HG02870 (cell line): Measurements from ENCODE around the gene MAEA.
"Not testable (repeated sequence)": the region's sequence is repeated elsewhere in the genome, so short reads cannot be mapped to it uniquely, and the experiment has no call there.

Experiments used
- ATAC-seq: cut with Tn5 transposase; IDR thresholded peaks from one replicate; pipeline ENCODE4 v1.9.1; 2021; ENCODE audit warnings: mild to moderate bottlenecking, moderate library complexity; ENCODE audit not compliant: unreplicated experiment

The MAEA gene

GRCh38 chr4:1364217-1364616, 74.5 kb downstream of the MAEA start:
- no peak for ATAC-seq

- ATAC-seq, result no peak
These were observed 75.1 kb downstream of the MAEA start for GRCh38 chr4:1364748-1365147.

- ATAC-seq, result no peak
These were observed 75.8 kb downstream of the MAEA start for GRCh38 chr4:1365271-1366178.

GRCh38 chr4:1366371-1367229, 76.9 kb downstream of the MAEA start:
- ATAC-seq, result no peak

- ATAC-seq, result no peak
These were observed 77.7 kb downstream of the MAEA start for GRCh38 chr4:1367230-1367935.

- no peak for ATAC-seq
These were observed 78.2 kb downstream of the MAEA start for GRCh38 chr4:1367936-1368289.

GRCh38 chr4:1368421-1369090, 78.9 kb downstream of the MAEA start:
- no peak for ATAC-seq

GRCh38 chr4:1369091-1369450, 79.4 kb downstream of the MAEA start:
- no peak for ATAC-seq

GRCh38 chr4:1369479-1370079, 79.9 kb downstream of the MAEA start:
- ATAC-seq, result no peak

- ATAC-seq, result no peak
These were observed 80.8 kb downstream of the MAEA start for GRCh38 chr4:1370321-1371124.

GRCh38 chr4:1371176-1372165, 81.8 kb downstream of the MAEA start:
- no peak for ATAC-seq

- not testable (repeated sequence) for ATAC-seq
These were observed 82.9 kb downstream of the MAEA start for GRCh38 chr4:1372576-1372975.

- no peak for ATAC-seq
These were observed 84.4 kb downstream of the MAEA start for GRCh38 chr4:1373892-1374705.

GRCh38 chr4:1374706-1375045, 85.0 kb downstream of the MAEA start:
- no peak for ATAC-seq

- ATAC-seq, result no peak
These were observed 85.5 kb downstream of the MAEA start for GRCh38 chr4:1375051-1375721.

- no peak for ATAC-seq
These were observed 86.2 kb downstream of the MAEA start for GRCh38 chr4:1375761-1376322.

- ATAC-seq, result no peak
These were observed 86.7 kb downstream of the MAEA start for GRCh38 chr4:1376391-1376840.
